ENCODE results near the gene ARPC1A.
"Not testable (repeated sequence)": the region's sequence is repeated elsewhere in the genome, so short reads cannot be mapped to it uniquely, and the experiment has no call there.

The ARPC1A gene

DNA sequence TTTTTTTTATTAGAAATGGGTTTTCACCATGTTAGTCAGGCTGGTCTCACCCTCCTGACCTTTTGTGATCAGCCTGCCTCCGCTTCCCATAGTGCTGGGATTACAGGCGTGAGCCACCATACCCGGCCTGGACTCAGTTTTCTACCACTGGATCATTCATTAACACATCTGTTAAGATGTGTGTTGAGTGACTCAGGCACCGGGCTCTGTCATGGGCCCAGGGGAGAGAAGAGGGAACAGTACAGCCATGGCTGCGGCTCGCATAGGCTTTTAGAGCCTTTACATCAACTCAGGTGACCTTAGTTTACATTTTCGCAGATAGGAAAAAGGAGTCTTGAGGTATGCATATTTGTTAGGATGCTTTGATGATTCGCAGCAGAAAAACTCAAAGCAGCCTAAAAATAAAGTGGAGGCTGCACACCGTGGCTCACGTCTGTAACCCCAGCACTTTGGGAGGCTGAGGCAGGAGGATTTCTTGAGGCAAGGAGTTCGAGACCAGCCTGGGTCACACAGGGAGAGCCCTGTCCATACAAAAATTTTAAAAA lies 45.8 kb downstream of the ARPC1A start:
- DNase-seq (ENCODE audit: low read depth): no peak

GRCh38 chr7:99372275-99373090 lies 46.8 kb downstream of the ARPC1A start:
- no peak for DNase-seq (ENCODE audit: low read depth)

DNA sequence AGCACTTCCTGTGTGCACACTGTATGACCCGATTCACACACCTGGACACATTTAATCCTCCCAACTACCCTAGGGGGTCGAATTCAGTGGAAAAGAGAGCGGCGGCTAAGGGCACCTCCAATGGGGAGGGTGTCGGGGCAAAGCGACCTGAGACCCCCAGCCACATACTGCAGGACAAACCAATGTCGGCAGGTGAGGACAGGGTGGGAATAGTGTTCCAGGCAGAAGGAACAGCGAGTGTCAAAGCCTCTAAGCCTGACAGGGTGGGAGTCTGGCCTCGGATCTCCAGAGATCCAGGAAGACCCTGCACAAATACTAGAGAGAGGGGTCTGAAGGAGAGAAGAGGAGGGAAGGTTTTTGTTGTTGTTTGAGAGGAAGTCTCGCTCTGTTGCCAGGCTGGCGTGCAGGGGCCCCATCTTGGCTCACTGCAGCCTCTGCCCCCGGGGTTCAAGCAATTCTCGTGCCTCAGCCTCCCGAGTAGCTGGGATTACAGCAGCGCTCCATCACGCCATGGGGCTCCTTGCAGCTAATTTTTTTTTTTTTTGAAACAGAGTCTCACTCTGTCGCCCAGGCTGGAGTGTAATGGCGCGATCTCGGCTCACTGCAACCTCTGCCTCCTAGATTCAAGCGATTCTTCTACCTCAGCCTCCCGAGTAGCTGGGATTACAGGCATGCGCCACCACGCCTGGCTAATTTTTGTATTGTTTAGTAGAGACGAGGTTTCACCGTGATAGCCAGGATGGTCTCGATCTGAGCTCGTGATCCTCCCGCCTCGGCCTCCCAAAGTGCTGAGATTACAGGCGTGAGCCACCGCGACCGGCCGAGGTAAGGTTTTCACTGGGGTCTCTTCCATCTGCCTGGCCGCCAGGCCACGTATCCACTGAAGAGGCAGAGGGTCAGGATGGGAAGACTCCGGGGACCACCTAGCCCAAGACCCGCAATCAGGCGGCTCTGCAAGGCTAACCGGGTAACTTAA lies 47.7 kb downstream of the ARPC1A start:
- no peak for DNase-seq (ENCODE audit: low read depth)

- peak; percentile 79 for DNase-seq (ENCODE audit: low read depth)
These were observed 48.7 kb downstream of the ARPC1A start, which contains the start of gene ARPC1B for GRCh38 chr7:99374111-99375064. TSS of gene ARPC1B (plus strand) at chr7:99374730. CDS start at chr7:99385715, 10,985 bp downstream.

DNA sequence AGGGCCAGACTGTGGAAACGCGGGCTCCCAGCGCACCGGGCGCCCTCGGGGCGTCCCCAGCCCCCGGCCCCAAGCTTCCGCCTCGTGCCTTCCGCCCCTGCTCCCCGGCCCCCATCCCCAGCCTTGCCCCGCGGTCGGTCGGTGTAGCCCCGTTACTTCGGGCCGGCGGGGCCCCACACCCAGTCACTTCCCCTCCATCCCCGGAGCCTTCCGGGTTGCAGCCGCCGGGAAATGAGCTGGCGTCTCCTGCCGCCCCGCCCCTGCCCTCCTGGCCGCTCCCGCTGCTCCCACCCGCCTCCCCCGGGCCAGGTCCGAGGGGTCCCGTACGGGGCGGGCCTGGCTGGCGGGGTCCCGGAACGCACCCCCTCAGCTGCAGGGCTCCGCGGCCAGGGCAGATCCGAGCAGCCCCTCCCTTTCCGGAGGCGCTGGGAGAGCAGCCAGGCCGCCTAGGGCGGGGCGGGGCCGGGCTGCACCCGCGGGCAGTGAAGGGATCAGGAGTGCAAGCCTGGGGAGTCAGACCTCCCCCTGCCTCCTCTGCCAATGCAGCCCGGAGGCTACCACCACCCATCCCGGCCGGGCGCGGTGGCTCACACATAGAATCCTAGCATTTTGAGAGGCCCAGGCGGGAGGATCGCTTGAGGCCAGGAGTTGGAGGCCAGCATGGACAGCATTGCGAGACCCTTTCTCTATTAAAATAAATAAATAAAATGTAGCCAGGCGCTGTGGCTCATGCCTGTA lies 49.5 kb downstream of the ARPC1A start:
- DNase-seq (ENCODE audit: low read depth): peak; percentile 61

GRCh38 chr7:99379043-99379577 lies 53.4 kb downstream of the ARPC1A start:
- peak; percentile 35 for DNase-seq (ENCODE audit: low read depth)

GRCh38 chr7:99379693-99380031 lies 54.0 kb downstream of the ARPC1A start:
- not testable (repeated sequence) for DNase-seq (ENCODE audit: low read depth)

- DNase-seq (ENCODE audit: low read depth): no peak
These were observed 54.5 kb downstream of the ARPC1A start for GRCh38 chr7:99380032-99380822.

GRCh38 chr7:99380823-99381663 lies 55.3 kb downstream of the ARPC1A start:
- DNase-seq (ENCODE audit: low read depth): peak; percentile 82

GRCh38 chr7:99381664-99382075 lies 56.0 kb downstream of the ARPC1A start:
- no peak for DNase-seq (ENCODE audit: low read depth)

- no peak for DNase-seq (ENCODE audit: low read depth)
These were observed 57.5 kb downstream of the ARPC1A start for GRCh38 chr7:99383203-99383602.

DNA sequence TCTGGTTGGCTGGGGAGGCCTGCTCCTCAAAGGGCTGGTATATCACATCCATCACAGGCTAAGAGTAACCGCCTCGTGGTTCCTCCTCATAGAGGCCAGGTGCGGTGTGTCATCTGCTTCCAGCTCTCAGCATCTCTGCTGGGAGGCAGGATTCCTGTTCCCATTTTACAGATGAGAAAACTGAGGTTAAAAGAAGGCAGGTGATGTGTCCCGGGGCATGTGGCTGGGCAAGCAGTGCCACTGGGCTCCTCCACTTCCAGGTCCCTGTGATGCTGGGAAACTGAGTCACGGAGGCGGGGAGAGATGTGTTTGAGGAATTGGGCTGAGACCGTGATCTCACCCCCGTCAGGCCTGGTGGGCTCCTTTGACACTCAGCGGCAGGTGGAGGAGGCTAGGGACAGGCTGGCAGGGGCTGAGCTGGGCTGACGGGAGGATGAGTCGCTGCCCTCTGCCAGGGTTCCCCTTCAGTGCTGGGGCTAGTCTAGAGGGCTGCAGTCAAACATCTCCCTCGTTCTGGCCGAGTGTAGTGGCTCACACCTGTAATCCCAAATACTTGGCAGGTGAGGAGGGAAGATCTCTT lies 58.2 kb downstream of the ARPC1A start:
- no peak for DNase-seq (ENCODE audit: low read depth)

- DNase-seq (ENCODE audit: low read depth): no peak
These were observed 58.8 kb downstream of the ARPC1A start for GRCh38 chr7:99384523-99384922.

DNA sequence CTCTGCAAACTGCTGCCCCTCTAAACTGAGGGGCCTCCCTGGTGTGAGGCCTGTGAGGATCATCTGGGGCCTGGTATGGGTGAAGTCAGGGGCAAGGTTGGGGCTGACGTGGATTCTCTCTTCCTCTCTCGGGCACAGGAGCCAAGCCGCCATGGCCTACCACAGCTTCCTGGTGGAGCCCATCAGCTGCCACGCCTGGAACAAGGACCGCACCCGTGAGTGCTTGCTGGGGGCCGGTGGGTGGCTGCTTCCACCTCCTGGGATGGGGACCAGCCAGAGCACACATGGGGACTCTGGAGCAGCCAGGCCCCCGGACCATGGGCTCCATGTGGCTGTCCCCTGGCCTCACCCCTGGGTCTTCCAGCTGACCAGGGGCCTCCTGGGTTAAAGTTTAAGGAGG lies 59.9 kb downstream of the ARPC1A start:
- no peak for DNase-seq (ENCODE audit: low read depth)

DNA sequence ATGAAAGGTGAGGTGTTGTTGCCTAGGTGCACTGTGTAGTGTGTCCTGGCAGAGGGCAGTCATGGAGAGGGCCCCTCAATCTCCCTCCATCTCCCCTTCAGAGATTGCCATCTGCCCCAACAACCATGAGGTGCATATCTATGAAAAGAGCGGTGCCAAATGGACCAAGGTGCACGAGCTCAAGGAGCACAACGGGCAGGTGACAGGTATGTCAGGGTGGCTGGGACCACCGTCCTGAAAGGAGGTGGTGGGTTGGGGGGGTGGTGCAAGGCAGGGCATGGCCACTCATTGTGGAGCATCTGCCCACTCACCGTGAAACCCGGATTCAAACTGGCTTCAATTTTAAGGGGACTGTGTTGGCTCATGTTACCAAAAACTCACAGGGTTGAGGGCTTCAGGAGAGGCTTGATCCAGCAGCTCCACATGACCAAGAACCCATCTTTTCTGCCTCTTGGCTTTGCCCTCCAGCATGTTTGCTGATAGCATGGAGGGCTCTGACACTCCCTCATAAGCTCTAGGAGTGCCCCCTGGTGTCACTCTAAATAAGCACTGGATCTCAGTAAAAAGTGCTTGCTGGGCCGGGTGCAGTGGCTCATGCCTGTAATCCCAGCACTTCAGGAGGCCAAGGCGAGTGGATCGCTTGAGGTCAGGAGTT lies 61.0 kb downstream of the ARPC1A start:
- no peak for DNase-seq (ENCODE audit: low read depth)

DNA sequence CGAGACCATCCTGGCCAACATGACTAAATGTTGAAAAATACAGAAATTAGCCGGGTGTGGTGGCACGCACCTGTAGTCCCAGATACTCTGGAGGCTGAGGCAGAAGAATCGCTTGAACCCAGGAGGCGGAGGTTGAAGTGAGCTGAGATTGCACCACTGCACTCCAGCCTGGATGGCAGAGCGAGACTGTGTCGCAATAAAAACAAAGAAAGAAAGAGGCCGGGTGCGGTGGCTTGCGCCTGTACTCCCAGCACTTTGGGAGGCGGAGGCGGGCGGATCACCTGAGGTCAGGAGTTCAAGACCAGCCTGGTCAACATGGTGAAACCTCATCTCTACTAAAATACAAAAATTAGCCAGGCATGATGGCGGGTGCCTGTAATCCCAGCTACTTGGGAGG lies 61.5 kb downstream of the ARPC1A start:
- DNase-seq (ENCODE audit: low read depth): not testable (repeated sequence)

- no peak for DNase-seq (ENCODE audit: low read depth)
These were observed 62.2 kb downstream of the ARPC1A start for GRCh38 chr7:99387912-99388311.

DNA sequence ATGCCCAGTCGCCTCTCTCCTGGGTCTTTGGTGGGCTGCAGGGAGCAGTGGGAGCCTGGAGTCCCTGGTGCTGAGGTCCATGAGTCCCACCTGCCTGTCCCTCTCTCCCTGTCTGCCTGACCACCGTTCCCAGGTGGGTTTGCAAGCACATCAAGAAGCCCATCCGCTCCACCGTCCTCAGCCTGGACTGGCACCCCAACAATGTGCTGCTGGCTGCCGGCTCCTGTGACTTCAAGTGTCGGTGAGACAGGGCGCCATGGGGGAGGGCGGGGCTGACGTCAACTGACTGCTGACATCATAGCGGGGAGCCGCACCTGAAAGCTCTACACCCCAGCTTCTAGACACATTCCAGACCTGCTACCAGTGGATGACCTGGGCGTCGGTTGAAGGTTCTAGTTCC lies 64.1 kb downstream of the ARPC1A start:
- no peak for DNase-seq (ENCODE audit: low read depth)

Measured in activated T-helper 1 cell treated with Interleukin-2 at 50 U/mL for 16 hours (primary cell).